ENCODE measurements around the gene MAP3K13.

The MAP3K13 gene

GRCh38 chr3:185527364-185527763 is 164.4 kb downstream of the MAP3K13 start:
- no peak for TF ChIP-seq SIN3A (IDR thresholded peaks at IDR 0.05; ENCODE audit: borderline replicate concordance, insufficient read depth, low read length)
- no peak for TF ChIP-seq FOXP2 (optimal IDR thresholded peaks at IDR 0.05; ENCODE audit: borderline replicate concordance, extremely low read depth, extremely low read length, insufficient read depth)
- no peak for TF ChIP-seq REST (IDR thresholded peaks at IDR 0.05; ENCODE audit: insufficient read depth in 1 of 2, low read depth in 2 of 2, low read length in 2 of 2)
- TF ChIP-seq TAF1 (IDR thresholded peaks at IDR 0.05; ENCODE audit: borderline replicate concordance, insufficient read depth, low read length), result no peak
- TF ChIP-seq POLR2AphosphoS5 (IDR thresholded peaks at IDR 0.05; ENCODE audit: low read depth, low read length), result no peak

- TF ChIP-seq POLR2AphosphoS5 (IDR thresholded peaks at IDR 0.05; ENCODE audit: low read depth, low read length), result no peak
- TF ChIP-seq SIN3A (IDR thresholded peaks at IDR 0.05; ENCODE audit: borderline replicate concordance, insufficient read depth, low read length), result no peak
- TF ChIP-seq REST (IDR thresholded peaks at IDR 0.05; ENCODE audit: insufficient read depth in 1 of 2, low read depth in 2 of 2, low read length in 2 of 2), result no peak
- TF ChIP-seq FOXP2 (optimal IDR thresholded peaks at IDR 0.05; ENCODE audit: borderline replicate concordance, extremely low read depth, extremely low read length, insufficient read depth), result no peak
- no peak for TF ChIP-seq TAF1 (IDR thresholded peaks at IDR 0.05; ENCODE audit: borderline replicate concordance, insufficient read depth, low read length)
Observed at GRCh38 chr3:185528532-185528931, 165.6 kb downstream of the MAP3K13 start.

- TF ChIP-seq REST (IDR thresholded peaks at IDR 0.05; ENCODE audit: insufficient read depth in 1 of 2, low read depth in 2 of 2, low read length in 2 of 2), result no peak
- no peak for TF ChIP-seq SIN3A (IDR thresholded peaks at IDR 0.05; ENCODE audit: borderline replicate concordance, insufficient read depth, low read length)
- TF ChIP-seq POLR2AphosphoS5 (IDR thresholded peaks at IDR 0.05; ENCODE audit: low read depth, low read length), result no peak
- TF ChIP-seq TAF1 (IDR thresholded peaks at IDR 0.05; ENCODE audit: borderline replicate concordance, insufficient read depth, low read length), result no peak
- no peak for TF ChIP-seq FOXP2 (optimal IDR thresholded peaks at IDR 0.05; ENCODE audit: borderline replicate concordance, extremely low read depth, extremely low read length, insufficient read depth)
Observed at GRCh38 chr3:185530856-185531255, 167.9 kb downstream of the MAP3K13 start.

GRCh38 chr3:185532901-185533300 is 170.0 kb downstream of the MAP3K13 start:
- TF ChIP-seq FOXP2 (optimal IDR thresholded peaks at IDR 0.05; ENCODE audit: borderline replicate concordance, extremely low read depth, extremely low read length, insufficient read depth) (no peak), TAF1 (IDR thresholded peaks at IDR 0.05; ENCODE audit: borderline replicate concordance, insufficient read depth, low read length) (no peak), SIN3A (IDR thresholded peaks at IDR 0.05; ENCODE audit: borderline replicate concordance, insufficient read depth, low read length) (no peak), POLR2AphosphoS5 (IDR thresholded peaks at IDR 0.05; ENCODE audit: low read depth, low read length) (no peak), REST (IDR thresholded peaks at IDR 0.05; ENCODE audit: insufficient read depth in 1 of 2, low read depth in 2 of 2, low read length in 2 of 2) (no peak)

- TF ChIP-seq SIN3A (IDR thresholded peaks at IDR 0.05; ENCODE audit: borderline replicate concordance, insufficient read depth, low read length) (no peak), POLR2AphosphoS5 (IDR thresholded peaks at IDR 0.05; ENCODE audit: low read depth, low read length) (no peak), TAF1 (IDR thresholded peaks at IDR 0.05; ENCODE audit: borderline replicate concordance, insufficient read depth, low read length) (no peak), REST (IDR thresholded peaks at IDR 0.05; ENCODE audit: insufficient read depth in 1 of 2, low read depth in 2 of 2, low read length in 2 of 2) (no peak), FOXP2 (optimal IDR thresholded peaks at IDR 0.05; ENCODE audit: borderline replicate concordance, extremely low read depth, extremely low read length, insufficient read depth) (no peak)
Observed at GRCh38 chr3:185534511-185534910, 171.6 kb downstream of the MAP3K13 start.
